ENCODE data around the gene GVQW3.

GVQW3 gene

DNA sequence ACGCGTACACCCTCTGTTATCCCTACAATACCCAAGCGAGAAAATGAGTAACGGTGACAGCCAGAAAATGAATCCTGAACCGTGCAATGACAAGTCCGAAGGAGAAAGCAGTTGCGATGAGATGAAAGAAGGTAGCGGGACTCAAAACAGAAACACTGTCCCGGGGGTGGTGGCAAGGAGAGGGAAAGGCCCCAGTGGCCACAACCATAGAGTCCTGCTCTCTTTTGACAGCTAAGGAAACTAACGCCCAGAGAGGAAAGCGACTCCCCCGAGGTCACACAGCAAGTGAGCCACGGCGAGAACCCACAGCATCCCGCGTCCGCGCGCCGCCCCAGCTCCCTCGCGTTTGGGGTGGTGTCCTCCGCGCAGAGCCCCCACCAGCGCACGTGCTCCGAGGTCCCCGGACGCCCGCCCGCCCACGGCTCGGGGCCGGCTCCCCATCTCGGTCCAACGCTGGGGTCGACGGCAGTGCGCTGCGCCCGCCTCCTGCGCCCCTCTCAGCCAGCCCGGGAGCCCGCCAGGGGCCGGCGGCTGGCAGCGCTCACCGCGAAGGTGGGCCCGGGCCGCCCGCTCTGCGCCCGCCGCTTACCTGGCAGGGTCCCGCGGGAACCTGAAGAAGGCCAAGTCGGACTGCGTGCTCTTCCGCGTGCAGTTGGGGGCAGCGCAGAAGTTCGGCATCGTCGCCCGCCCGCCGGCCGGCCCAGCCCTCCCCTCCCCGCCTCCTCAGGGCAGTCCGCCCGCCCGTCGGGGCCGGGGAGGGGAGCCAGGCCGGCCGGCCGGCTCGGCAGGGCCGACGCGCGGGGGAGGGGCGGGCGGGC is 755 bp upstream of the GVQW3 start:
- H3K9ac ChIP-seq, result peak overlapping the region; percentile 95
- H3K4me1 ChIP-seq, result peaks cover 42% of the 10 kb centered on the region
- no peaks in the 10 kb centered on the region for H3K9me3 ChIP-seq
- H3K4me3 ChIP-seq, result peak overlapping the region; percentile 98
- no peaks in the 10 kb centered on the region for H3K27me3 ChIP-seq
- H3K4me2 ChIP-seq, result peak overlapping the region; percentile 97
- H3K36me3 ChIP-seq, result peaks cover 17% of the 10 kb centered on the region
- H3K27ac ChIP-seq, result peak overlapping the region; percentile 92
- peaks cover 51% of the 10 kb centered on the region for H4K20me1 ChIP-seq
- TF ChIP-seq Cebpa-rat (IDR thresholded peaks at IDR 0.05), result no peak

DNA sequence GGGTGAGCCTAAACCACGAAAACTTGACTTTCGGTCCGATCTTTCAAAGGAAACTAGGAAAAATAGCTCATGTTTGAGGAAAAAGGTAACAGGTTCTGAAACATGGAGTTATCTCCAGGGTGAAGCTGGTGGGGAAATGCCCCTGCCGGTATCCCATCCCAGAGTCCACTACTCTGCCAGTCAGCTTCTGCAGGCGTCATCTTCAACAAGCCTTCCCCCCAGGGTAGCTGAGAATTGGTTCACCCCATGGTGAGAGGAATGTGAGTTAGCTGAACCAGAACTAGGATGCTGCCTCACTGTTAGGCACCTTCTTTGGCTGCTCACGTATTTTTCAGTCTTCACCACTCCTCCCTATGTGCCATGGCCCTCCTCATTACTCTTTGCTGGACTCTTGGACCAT is 1.1 kb downstream of the GVQW3 start:
- peak overlapping the region; percentile 80; the same call in 1 of the 2 replicates for H3K9ac ChIP-seq
- TF ChIP-seq Cebpa-rat (IDR thresholded peaks at IDR 0.05), result no peak

DNA sequence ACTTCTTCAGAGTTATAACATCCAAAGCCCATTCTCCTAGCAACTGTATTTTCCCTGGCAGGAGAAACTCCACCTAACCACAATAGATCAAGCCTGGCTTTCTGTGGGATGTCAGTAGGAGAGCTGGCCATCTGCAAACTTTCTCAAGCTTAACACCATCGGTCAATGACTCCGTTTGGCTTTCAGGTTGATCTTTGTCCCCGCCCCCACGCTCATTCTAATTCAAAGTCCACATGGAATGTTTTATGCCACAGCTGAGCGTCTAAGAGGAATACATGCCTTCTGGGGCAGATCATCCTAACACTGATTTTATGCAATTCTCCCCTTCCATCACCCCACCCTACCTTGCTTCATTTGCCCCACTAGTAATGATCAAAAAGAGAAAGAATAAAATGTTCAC is 4.8 kb downstream of the GVQW3 start:
- Histone ChIP-seq H3K27me3 (no peaks in the 10 kb centered on the region), H3K4me3 (no peak overlapping the region), H3K36me3 (peaks cover 19% of the 10 kb centered on the region), H3K9me3 (no peaks in the 10 kb centered on the region), H3K4me1 (peaks cover 25% of the 10 kb centered on the region), H4K20me1 (no peaks in the 10 kb centered on the region), H3K9ac (no peak overlapping the region), H3K27ac (no peak overlapping the region), H3K4me2 (no peak overlapping the region)
- no peak for TF ChIP-seq Cebpa-rat (IDR thresholded peaks at IDR 0.05)

More for the DNA sequence above, 1.1 kb downstream of the GVQW3 start:
- Histone ChIP-seq H3K27ac (no peak overlapping the region), H3K4me2 (peak overlapping the region; percentile 94), H3K36me3 (peaks cover 19% of the 10 kb centered on the region), H3K4me1 (peaks cover 42% of the 10 kb centered on the region), H3K4me3 (peak overlapping the region; percentile 98), H3K9me3 (no peaks in the 10 kb centered on the region), H3K27me3 (no peaks in the 10 kb centered on the region), H4K20me1 (peaks cover 33% of the 10 kb centered on the region)

DNA sequence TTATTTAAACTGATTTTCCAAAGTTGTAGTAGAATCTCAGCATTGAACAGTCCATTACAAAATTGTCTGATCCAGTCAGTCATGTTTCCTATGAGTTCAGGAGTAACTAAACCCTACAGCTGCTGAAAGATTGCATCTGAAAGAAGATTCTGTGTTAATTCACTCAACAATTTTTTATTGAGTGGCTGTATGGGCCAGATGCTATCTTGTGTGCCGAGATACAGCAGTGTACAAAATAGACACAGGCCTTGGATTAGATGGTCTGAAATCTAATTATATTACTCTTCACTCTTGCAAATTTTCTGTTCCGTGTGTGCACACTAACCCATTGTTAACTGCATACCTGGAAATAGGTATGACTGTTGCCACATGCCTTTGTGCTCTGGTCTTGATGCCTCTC is 7.3 kb downstream of the GVQW3 start:
- Histone ChIP-seq H3K4me2 (no peak overlapping the region), H4K20me1 (no peaks in the 10 kb centered on the region), H3K36me3 (peaks cover 19% of the 10 kb centered on the region), H3K4me1 (peaks cover 6% of the 10 kb centered on the region; the same call in 1 of the 2 replicates), H3K4me3 (no peak overlapping the region), H3K27ac (no peak overlapping the region), H3K9ac (no peak overlapping the region), H3K9me3 (no peaks in the 10 kb centered on the region), H3K27me3 (no peaks in the 10 kb centered on the region)
- TF ChIP-seq Cebpa-rat (IDR thresholded peaks at IDR 0.05), result no peak

DNA sequence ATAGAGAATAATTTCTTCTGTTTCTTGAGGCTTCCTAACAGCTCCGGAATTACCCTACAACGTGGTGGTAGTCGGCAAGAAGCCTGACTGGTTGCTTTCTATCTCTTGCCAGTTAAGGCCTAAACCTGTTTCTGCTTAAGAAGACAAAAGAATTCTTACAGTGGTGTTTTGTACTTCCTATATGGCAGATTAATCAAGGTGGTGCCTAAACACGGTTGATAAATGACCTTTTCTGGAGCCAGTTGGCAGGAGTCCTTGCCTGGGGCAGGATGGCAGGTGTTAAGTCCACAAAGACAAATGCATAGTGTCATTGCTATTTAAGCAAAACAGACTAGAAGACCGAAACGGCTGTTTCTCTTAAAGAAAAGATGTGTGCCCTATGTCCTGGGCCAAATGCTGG is 9.9 kb downstream of the GVQW3 start:
- H4K20me1 ChIP-seq, result no peaks in the 10 kb centered on the region
- no peak overlapping the region for H3K4me2 ChIP-seq
- H3K4me1 ChIP-seq, result no peaks in the 10 kb centered on the region
- H3K36me3 ChIP-seq, result no peaks in the 10 kb centered on the region
- H3K9me3 ChIP-seq, result no peaks in the 10 kb centered on the region
- H3K4me3 ChIP-seq, result no peak overlapping the region
- no peak for TF ChIP-seq Cebpa-rat (IDR thresholded peaks at IDR 0.05)
- H3K27me3 ChIP-seq, result no peaks in the 10 kb centered on the region
- H3K9ac ChIP-seq, result no peak overlapping the region
- no peak overlapping the region for H3K27ac ChIP-seq

DNA sequence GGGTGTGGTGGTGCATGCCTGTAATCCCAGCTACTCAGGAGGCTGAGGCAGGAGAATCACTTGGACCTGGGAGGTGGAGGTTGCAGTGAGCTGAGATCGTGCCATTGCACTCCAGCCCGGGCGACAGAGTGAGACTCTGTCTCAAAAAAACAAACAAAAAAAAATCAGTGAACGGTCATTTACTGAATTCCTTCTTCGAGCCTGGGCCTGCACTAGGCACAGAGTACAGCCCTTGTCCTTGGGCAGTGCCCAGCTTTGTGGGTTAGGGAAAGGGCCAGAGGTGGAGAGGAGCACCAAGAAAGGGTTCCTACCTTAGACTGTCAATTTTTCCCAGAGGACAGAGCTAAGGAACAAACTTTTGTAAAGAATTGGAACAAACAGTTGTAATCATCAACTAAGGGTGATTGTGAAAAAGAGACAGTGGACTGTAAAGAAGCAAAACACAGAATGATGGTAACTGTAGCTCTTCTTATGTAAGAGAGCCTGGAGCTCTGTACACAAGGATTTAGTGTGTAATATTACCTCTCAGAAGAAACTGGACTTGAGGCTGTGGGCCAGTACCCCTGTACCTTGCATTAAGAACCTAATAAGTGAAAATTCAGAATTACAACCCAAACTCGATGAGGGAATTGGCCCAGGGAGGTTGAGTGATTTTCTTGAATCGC is 10.8 kb downstream of the GVQW3 start:
- Histone ChIP-seq H3K4me1 (no peaks in the 10 kb centered on the region), H3K9me3 (no peaks in the 10 kb centered on the region), H3K4me3 (no peak overlapping the region), H3K4me2 (no peak overlapping the region), H3K27ac (no peak overlapping the region), H3K27me3 (no peaks in the 10 kb centered on the region), H3K9ac (no peak overlapping the region), H3K36me3 (no peaks in the 10 kb centered on the region), H4K20me1 (no peaks in the 10 kb centered on the region)
- no peak for TF ChIP-seq Cebpa-rat (IDR thresholded peaks at IDR 0.05)

DNA sequence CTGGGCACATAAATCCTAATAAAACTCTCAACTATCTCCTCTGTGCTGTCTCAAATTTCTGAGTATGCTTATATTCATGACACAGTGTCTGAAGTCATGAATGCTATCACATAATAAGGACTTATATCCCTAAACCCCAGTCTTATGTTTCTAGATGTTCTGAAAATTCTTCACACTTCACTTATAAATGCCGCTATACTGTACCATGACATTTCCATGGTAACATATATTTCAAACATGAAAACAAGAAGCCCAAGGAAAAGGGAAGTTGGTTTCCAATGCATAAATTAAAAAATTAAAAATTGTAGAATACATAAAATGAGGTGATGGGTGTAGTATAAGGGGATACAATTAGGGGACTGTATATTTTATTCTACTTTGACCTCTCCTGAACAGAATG is 11.7 kb downstream of the GVQW3 start:
- no peak for TF ChIP-seq Cebpa-rat (IDR thresholded peaks at IDR 0.05)

DNA sequence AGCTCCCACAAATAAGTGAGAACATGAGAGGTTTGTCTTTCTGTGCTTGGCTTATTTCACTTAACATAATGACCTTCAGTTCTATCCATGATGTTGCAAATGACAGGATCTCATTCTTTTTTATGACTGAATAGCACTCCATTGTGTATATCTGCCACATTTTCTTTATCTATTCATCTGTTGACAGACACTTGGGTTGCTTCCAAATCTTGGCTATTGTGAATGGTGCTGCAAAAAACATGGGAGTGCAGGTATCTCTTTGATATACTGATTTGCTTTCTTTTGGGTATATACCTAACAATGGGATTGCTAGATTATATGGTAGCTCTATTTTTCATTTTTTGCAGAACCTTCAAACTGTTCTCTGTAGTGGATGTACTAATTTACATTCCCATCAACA is 13.3 kb downstream of the GVQW3 start:
- H3K9ac ChIP-seq, result no peak overlapping the region
- no peak overlapping the region for H3K4me2 ChIP-seq
- no peaks in the 10 kb centered on the region for H3K4me1 ChIP-seq
- no peak overlapping the region for H3K4me3 ChIP-seq
- TF ChIP-seq Cebpa-rat (IDR thresholded peaks at IDR 0.05), result no peak
- H3K9me3 ChIP-seq, result no peaks in the 10 kb centered on the region
- H3K36me3 ChIP-seq, result no peaks in the 10 kb centered on the region
- H3K27me3 ChIP-seq, result no peaks in the 10 kb centered on the region
- no peak overlapping the region for H3K27ac ChIP-seq
- H4K20me1 ChIP-seq, result no peaks in the 10 kb centered on the region

More for the DNA sequence above, 11.7 kb downstream of the GVQW3 start:
- H3K4me1 ChIP-seq, result no peaks in the 10 kb centered on the region
- H3K4me2 ChIP-seq, result no peak overlapping the region
- H3K36me3 ChIP-seq, result no peaks in the 10 kb centered on the region
- no peaks in the 10 kb centered on the region for H3K27me3 ChIP-seq
- H3K9ac ChIP-seq, result no peak overlapping the region
- no peaks in the 10 kb centered on the region for H4K20me1 ChIP-seq
- H3K4me3 ChIP-seq, result no peak overlapping the region
- H3K9me3 ChIP-seq, result no peaks in the 10 kb centered on the region
- no peak overlapping the region for H3K27ac ChIP-seq

DNA sequence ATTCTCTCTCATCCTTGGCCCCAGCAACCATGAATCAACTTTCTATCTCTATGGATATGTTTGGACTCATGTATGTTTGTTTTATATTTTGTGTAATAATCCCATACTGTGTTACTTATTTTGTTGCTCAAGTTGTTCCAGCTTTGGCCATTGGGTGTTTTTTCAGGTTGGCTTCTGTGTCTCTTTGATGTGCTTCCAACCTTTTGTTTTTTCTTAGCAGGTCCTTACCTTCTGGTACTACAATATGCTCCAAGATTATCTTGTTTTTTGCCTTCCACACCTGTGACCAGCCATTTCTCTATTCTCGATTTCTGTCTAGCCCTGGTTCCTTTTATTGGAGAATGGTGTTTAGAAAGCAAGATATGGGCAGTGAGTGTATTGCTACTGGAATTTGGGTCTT is 14.2 kb downstream of the GVQW3 start:
- Histone ChIP-seq H3K4me1 (no peaks in the 10 kb centered on the region), H4K20me1 (no peaks in the 10 kb centered on the region), H3K4me3 (no peak overlapping the region), H3K27me3 (no peaks in the 10 kb centered on the region), H3K36me3 (no peaks in the 10 kb centered on the region), H3K9me3 (no peaks in the 10 kb centered on the region), H3K27ac (no peak overlapping the region), H3K9ac (no peak overlapping the region), H3K4me2 (no peak overlapping the region)
- TF ChIP-seq Cebpa-rat (IDR thresholded peaks at IDR 0.05), result no peak

DNA sequence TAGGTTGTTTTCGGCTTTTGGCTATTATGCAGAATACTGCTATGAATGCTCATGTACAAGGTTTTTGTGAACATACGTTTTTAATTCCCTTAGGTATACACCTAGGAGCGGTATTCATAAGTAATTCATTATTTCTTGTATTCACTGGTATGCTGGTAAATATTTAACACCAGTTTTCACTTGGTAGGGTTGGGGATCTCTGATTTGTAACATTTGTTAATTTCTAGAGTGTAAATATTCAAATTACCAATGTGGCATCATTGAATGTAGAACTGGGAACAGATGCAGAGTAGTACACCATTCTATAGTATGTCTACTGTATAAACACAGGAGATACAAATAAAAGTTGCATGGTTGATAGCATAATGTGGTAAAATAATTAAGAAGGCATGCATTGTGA is 16.3 kb downstream of the GVQW3 start:
- no peak for TF ChIP-seq Cebpa-rat (IDR thresholded peaks at IDR 0.05)
- Histone ChIP-seq H3K9me3 (no peaks in the 10 kb centered on the region), H3K27ac (no peak overlapping the region), H3K4me3 (no peak overlapping the region), H3K4me1 (no peaks in the 10 kb centered on the region), H3K4me2 (no peak overlapping the region), H3K27me3 (no peaks in the 10 kb centered on the region), H4K20me1 (no peaks in the 10 kb centered on the region), H3K9ac (no peak overlapping the region), H3K36me3 (no peaks in the 10 kb centered on the region)

All from BLaER1 (cell line).